Ishikawa (cell line): Measurements from ENCODE around the gene WDR72.

Experiments
- CEBPB ChIP-seq: IDR thresholded peaks from 2 replicates; pipeline ENCODE4 v1.6.1; 2012
- CREB1 ChIP-seq: IDR thresholded peaks from 2 replicates; pipeline ENCODE4 v1.6.1; 2012; ENCODE audit warnings: low read depth
- EGR1 ChIP-seq: IDR thresholded peaks from 2 replicates; pipeline ENCODE4 v1.6.1; 2012
- EP300 ChIP-seq: IDR thresholded peaks from 2 replicates; pipeline ENCODE4 v1.6.1; 2012; ENCODE audit warnings: borderline replicate concordance
- MAX ChIP-seq: IDR thresholded peaks from 2 replicates; pipeline ENCODE4 v1.6.1; 2012
- RAD21 ChIP-seq: IDR thresholded peaks from 2 replicates; pipeline ENCODE4 v1.6.1; 2012; ENCODE audit warnings: low read depth
- TAF1 ChIP-seq: IDR thresholded peaks from 2 replicates; pipeline ENCODE4 v1.6.1; 2012; ENCODE audit warnings: low read depth, mild to moderate bottlenecking
- YY1 ChIP-seq: IDR thresholded peaks from 2 replicates; pipeline ENCODE4 v1.6.1; 2012; ENCODE audit warnings: low read depth
- TF ChIP-seq, protein P1 (sequence below): IDR thresholded peaks from 2 replicates; pipeline ENCODE4 v1.6.1; 2012; ENCODE audit warnings: low read depth, mild to moderate bottlenecking
- TF ChIP-seq, protein P2 (sequence below): IDR thresholded peaks from 2 replicates; pipeline ENCODE4 v1.6.1; 2012

DNA sequence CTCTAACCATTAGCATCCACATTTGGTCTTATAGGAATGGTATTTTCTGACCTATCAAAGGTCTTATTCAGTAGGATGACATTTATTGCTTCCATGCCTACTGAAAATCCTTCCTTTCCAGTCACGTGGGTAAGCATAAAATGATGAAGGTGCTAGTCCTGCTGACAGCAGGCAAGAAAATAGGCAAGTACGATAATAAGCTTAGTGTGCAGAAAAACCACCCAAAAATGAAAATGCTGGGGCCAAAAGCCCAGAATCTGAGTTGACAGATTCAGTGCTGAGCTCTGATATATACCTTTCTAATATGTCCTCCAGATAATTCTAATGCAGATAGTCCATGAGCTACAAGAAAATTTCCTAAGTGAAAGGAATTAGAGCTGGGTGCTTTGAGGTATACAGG, 194.8 kb downstream of the WDR72 start:
- TF ChIP-seq TAF1 (no peak), MAX (no peak), EP300 (no peak), RAD21 (no peak), YY1 (no peak), EGR1 (no peak), CEBPB (no peak), CREB1 (no peak)
- TF ChIP-seq, protein P1, sequence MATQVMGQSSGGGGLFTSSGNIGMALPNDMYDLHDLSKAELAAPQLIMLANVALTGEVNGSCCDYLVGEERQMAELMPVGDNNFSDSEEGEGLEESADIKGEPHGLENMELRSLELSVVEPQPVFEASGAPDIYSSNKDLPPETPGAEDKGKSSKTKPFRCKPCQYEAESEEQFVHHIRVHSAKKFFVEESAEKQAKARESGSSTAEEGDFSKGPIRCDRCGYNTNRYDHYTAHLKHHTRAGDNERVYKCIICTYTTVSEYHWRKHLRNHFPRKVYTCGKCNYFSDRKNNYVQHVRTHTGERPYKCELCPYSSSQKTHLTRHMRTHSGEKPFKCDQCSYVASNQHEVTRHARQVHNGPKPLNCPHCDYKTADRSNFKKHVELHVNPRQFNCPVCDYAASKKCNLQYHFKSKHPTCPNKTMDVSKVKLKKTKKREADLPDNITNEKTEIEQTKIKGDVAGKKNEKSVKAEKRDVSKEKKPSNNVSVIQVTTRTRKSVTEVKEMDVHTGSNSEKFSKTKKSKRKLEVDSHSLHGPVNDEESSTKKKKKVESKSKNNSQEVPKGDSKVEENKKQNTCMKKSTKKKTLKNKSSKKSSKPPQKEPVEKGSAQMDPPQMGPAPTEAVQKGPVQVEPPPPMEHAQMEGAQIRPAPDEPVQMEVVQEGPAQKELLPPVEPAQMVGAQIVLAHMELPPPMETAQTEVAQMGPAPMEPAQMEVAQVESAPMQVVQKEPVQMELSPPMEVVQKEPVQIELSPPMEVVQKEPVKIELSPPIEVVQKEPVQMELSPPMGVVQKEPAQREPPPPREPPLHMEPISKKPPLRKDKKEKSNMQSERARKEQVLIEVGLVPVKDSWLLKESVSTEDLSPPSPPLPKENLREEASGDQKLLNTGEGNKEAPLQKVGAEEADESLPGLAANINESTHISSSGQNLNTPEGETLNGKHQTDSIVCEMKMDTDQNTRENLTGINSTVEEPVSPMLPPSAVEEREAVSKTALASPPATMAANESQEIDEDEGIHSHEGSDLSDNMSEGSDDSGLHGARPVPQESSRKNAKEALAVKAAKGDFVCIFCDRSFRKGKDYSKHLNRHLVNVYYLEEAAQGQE, result no peak
- TF ChIP-seq, protein P2, sequence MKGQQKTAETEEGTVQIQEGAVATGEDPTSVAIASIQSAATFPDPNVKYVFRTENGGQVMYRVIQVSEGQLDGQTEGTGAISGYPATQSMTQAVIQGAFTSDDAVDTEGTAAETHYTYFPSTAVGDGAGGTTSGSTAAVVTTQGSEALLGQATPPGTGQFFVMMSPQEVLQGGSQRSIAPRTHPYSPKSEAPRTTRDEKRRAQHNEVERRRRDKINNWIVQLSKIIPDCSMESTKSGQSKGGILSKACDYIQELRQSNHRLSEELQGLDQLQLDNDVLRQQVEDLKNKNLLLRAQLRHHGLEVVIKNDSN, result no peak
